GM18873 (cell line): Measurements from ENCODE around the gene CDS1.
"Not testable (repeated sequence)": the region's sequence is repeated elsewhere in the genome, so short reads cannot be mapped to it uniquely, and the experiment has no call there.

ENCODE experiments used
- ATAC-seq: cut with Tn5 transposase; IDR thresholded peaks from one replicate; pipeline ENCODE4 v1.9.1; 2021; ENCODE audit warnings: mild to moderate bottlenecking, moderate library complexity, moderate number of reproducible peaks; ENCODE audit not compliant: unreplicated experiment, low FRiP score

Gene CDS1

GRCh38 chr4:84582988-84583875, at the start of gene CDS1:
Gene CDS1 (plus strand): TSS chr4:84583127. CDS start chr4:84583402, 275 bp downstream.
- no peak for ATAC-seq

GRCh38 chr4:84535901-84536300, 47.0 kb upstream of the CDS1 start:
- no peak for ATAC-seq

DNA sequence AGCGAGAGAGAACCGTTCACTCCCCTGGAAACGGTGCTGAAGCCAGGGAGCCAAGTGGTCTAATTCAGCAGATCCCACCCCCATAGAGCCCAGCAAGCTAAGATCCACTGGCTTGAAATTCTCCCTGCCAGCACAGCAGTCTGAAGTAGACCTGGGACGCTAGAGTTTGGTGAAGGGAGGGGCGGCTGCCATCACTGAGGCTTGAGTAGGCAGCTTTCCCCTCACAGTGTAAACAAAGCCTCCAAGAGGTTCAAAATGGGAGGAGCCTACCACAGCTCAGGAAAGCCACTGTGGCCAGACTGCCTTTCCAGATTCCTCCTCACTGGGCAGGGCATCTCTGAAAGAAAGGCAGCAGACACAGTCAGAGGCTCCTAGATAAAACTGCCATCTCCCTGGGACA, 37.8 kb upstream of the CDS1 start:
- ATAC-seq, result no peak

DNA sequence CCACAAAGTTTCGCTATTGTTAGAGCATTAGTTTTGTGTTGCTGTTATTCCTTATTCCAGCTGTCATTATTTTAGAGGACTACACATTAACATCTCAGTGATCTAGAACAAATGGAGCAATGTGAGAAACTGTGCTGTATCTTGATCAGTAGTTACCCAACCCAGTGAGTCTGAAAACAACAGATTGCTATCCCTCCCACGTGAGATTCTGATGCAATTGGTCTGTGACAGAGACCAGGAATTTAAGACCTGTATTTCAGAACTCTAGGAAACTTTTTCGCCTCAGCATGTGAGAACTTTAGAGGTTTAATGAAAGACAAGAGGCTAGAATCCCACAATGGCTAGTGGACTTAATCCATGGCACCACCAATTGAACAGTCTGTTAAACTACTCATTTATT, 35.7 kb upstream of the CDS1 start:
- ATAC-seq, result no peak

DNA sequence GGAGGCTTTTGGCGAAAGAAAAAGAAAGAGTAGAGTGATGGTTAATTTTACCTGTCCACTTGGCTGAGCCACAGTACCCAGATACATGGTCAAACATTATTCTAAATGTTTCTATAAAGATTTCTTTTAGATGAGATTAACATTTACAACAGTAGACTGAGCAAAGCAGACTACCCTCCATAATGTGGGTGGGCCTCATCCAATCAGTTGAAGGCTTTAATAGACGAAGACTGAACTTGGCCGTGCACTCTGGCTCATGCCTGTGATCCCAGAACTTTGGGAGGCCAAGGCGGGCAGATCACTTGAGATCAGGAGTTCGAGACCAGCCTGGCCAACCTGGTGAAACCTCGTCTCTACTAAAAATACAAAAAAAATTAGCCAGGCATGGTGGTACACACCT, 33.7 kb upstream of the CDS1 start:
- ATAC-seq, result not testable (repeated sequence)

- ATAC-seq, result no peak
Measured at GRCh38 chr4:84562156-84562555, 20.8 kb upstream of the CDS1 start.

GRCh38 chr4:84563002-84563401, 19.9 kb upstream of the CDS1 start:
- ATAC-seq, result no peak

DNA sequence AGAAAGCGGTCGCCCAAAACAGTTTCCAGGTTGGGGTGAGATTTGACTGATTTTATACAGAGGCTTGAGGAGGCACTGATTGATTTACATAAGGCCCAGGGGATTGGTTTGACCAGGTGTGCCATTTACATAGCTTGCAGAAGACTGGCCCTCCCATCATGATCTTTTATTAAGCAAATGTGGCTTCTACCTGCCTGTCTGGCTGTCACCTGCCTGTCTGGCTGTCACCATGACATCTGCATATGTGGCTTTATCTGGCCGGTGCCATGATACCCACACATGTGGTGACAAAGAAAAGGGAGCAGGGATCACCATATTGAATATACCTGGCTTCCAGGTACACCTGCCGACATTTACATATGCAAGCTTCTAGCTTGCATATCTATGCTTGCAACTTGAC, 17.0 kb upstream of the CDS1 start:
- ATAC-seq, result no peak

DNA sequence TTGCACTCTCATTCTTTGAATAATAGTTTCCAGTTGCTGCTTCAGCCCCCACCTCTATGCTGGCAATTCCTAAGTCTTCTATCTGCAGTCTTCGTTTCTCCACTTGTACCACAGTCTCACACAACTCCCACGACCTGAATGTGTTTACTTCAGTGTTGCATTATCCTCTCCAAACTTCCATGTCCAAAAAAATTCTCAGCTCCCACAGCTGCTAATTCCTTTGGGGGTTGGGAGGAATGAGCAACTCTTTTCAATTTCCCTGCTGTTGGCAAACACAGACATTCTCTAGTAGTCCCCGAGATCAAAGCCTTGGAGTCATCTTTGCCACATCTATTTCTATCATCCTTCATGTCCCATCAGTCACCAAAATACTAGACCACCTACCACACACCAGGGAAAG, 14.4 kb upstream of the CDS1 start:
- no peak for ATAC-seq

DNA sequence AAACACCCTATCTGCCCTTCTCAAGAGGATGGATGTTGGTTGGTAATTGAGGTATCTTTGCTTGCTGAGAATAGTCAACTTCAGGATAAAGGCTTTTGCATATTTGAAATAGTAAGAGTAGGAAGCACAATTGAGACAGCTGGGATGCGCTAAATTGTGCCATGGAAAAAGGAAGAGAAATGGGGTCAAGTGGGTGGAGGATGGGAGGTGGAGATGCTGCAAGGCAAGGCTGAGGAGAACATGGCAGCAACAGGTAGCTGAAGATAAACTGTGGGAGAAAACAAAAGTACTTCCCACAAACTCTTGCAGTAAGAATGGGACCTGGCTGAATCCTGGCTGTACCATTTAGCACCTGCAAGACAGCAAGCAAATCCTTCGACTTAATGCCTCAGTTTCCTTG, 13.9 kb upstream of the CDS1 start:
- no peak for ATAC-seq

- no peak for ATAC-seq
Measured at GRCh38 chr4:84573385-84574068, 9.4 kb upstream of the CDS1 start.

GRCh38 chr4:84574069-84574720, 8.7 kb upstream of the CDS1 start:
- ATAC-seq, result no peak

DNA sequence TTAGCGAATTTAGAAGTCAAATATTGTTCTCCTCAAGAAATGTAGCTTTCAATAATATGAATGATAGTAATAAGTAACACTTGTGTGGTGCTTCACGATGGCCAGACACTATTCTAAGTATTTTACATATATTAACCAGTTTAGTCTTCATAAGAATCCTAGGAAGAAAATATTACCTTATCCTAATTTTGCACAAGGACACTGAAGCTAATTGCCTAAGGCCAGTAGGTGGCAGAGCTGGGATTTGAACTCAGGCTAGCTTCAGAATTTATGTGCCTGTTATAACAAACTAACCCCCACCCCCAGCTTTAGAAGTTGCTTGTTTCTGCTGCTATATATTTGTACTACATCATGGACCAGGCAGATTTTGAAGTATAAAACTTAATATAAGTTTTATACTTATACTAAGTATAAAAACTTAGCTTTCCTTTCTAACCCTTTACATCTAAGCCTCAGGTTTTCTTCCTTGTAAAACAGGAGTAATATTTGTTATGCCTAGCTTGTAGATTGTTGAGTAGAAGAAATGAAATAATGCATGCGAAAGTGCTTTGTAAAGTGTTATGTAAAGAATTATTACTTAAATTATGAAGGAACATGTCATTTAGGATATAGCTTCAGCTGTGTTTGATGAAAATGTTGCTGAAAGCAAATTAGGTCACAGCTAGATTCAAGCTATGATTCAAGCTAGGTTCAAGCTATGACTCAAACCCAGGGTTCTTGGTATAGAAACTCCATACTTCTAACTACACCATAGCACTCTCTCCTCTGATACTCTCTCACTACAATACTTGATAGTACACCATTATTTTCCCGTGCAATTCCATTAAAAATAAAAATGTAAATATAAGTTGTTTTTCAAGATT, 4.2 kb upstream of the CDS1 start:
- no peak for ATAC-seq

DNA sequence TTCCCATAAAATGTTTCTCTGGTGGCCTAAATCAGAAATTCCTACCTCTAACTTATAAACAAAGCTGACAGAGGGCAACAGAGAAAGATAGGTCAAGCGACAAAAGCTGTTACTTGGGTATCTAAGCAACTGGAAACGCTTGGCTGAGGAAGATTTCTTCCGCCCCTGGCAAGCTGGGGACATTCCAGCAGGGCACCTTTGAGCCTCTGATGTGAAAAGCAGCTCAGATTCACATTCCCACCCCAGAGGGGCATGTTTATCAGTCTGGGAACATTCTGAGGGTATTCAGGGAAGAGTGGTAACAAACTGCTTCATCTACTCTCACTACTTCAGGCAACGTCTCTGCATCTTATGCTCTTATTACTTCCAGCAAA, 3.5 kb upstream of the CDS1 start:
- ATAC-seq, result no peak

DNA sequence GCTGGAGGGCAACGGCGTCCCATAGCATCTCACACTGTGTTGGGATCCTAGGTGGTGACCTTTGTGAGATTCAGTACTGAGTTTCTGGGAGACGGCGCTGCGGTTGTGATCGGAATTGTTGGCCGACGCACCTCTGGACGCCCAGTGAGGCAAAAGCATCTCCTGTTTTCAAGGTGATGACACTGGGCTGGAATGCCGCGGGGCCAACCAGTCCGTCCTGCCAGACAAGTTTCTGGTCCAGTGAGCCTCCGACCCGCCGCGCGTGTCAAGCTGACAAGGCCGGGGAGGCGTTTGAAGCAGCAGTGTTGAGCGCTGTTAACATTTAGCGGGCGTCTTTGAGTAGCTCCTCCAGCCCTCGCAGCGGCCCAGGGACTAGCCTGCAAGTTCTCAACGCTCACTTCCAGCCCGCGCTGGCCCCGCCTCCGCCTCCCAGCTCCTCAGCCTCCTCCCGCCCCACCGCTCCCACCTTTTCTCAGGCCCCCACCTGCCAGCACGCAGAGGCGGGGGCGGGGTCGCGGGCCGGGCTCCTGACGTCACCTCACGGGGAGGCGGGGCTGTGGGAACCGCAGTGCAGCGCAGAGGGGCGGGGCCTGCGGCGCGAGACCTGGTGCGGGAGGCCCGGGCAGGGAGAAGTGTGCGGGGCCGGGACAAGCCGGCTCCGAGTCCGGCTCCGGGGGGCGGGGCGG, 482 bp upstream of the CDS1 start:
- ATAC-seq, result no peak

- no peak for ATAC-seq
Measured at GRCh38 chr4:84583876-84584380, 1.0 kb downstream of the CDS1 start.

DNA sequence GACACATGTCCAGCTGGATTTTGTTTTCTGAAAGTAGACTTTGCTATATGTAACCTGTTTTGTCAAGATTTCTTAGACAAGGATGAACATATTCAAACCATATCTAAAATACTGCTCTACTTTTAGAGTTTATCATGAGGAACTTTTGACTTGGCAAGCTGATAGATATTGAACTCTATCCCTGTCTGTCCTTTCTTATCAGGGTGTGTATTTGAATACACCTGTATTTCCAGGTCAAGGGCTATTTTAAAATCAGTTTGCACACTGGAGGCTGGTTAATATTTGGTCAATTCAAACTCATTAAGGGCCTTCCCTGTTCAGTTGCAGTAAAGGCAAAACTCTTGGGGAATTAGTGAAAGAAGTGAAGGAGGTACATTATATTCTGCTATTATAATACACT, 2.3 kb downstream of the CDS1 start:
- ATAC-seq, result no peak

GRCh38 chr4:84594724-84595123, 11.8 kb downstream of the CDS1 start:
- no peak for ATAC-seq

DNA sequence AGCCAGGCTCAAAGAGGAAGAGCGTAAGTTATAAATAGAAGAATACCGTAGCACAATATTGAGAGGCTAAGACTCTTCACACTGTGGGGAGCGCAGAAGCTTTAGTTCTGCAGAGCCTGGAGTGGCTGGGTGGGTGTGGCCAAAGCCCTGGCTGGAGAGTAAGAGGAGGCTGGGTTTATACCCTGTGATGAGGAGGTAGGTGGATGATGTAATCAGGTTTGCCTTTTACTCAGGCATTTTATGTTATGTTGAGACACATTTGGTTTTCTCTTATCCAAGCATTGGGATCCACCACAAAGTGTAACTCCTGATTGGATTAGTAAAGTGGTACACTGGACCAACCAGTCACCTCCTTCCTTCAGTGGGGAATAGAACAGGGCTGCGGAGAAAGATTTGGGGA, 13.9 kb downstream of the CDS1 start:
- ATAC-seq, result no peak

GRCh38 chr4:84597450-84597849, 14.5 kb downstream of the CDS1 start:
- ATAC-seq, result no peak
